Fibroblast of lung (primary cell): ENCODE data around the gene WSCD2.

Source experiments
- CTCF ChIP-seq, 2 donors: IDR thresholded peaks in 1 of 2; conservative IDR thresholded peaks in 1 of 2; 1 replicate in 1 of 2; 2 replicates in 1 of 2; pipeline ENCODE4 v1.5.1; 2011 to 2012; ENCODE audit warnings: low read length in 2 of 2, control low read depth in 1 of 2, inconsistent platforms in 1 of 2, low read depth in 1 of 2, mild to moderate bottlenecking in 1 of 2
- EZH2 ChIP-seq: IDR thresholded peaks from 2 replicates; pipeline ENCODE4 v1.5.1; 2012; ENCODE audit warnings: low read length, control low read depth, mild to moderate bottlenecking; ENCODE audit errors: missing control alignments

- no peak for TF ChIP-seq EZH2
- no peak for TF ChIP-seq CTCF (conservative IDR thresholded peaks at IDR 0.05 in 1 of 2, IDR thresholded peaks at IDR 0.05 in 1 of 2; ENCODE audit: low read depth in 1 of 2, low read length in 2 of 2)
Measured at GRCh38 chr12:108117902-108118301, 11.2 kb upstream of the WSCD2 start.
